Mesodermal cell (in vitro differentiated cells): Measurements from ENCODE around the gene SULT6B1.
"Not testable (repeated sequence)": the region's sequence is repeated elsewhere in the genome, so short reads cannot be mapped to it uniquely, and the experiment has no call there.

Experiments
- H3K27ac ChIP-seq: 2 replicates; pipeline ENCODE4 v1.7.0; 2013; ENCODE audit warnings: mild to moderate bottlenecking, low read depth, low read length, moderate library complexity; ENCODE audit not compliant: severe bottlenecking
- H3K36me3 ChIP-seq: 2 replicates; pipeline ENCODE4 v1.7.1; 2013; ENCODE audit warnings: mild to moderate bottlenecking, low read length, moderate library complexity; ENCODE audit not compliant: control insufficient read depth, insufficient read depth
- H3K4me1 ChIP-seq: one replicate; pipeline ENCODE4 v1.7.1; 2013; ENCODE audit warnings: mild to moderate bottlenecking, low read length; ENCODE audit not compliant: insufficient read depth, control insufficient read depth, poor library complexity, severe bottlenecking
- H3K4me3 ChIP-seq: 2 replicates; pipeline ENCODE4 v1.7.0; 2013; ENCODE audit warnings: low read length, control low read depth, mild to moderate bottlenecking; ENCODE audit not compliant: insufficient read depth, poor library complexity, severe bottlenecking; ENCODE audit errors: extremely low read depth
- H3K9me3 ChIP-seq: 2 replicates; pipeline ENCODE4 v1.7.1; 2013; ENCODE audit warnings: mild to moderate bottlenecking, low read length, moderate library complexity; ENCODE audit not compliant: control insufficient read depth
- WGBS, 2 experiments: methylation state at CpG; one replicate each; pipeline ENCODE4 v1.1.5; 2013; ENCODE audit warnings: missing lambda C conversion rate in 2 of 2; ENCODE audit not compliant: insufficient coverage in 2 of 2; 5-methylcytosine and 5-hydroxymethylcytosine counted together

The SULT6B1 gene

GRCh38 chr2:37215250-37215649, 26.8 kb upstream of the SULT6B1 start:
- no peaks in the 10 kb centered on the region for H3K4me1 ChIP-seq
- H3K4me3 ChIP-seq: no peak overlapping the region
- no CpG with 5 or more reads among the region's 1 CpG for WGBS, 2 experiments
- peaks cover 85% of the 10 kb centered on the region for H3K36me3 ChIP-seq
- no peak overlapping the region for H3K27ac ChIP-seq
- no peaks in the 10 kb centered on the region for H3K9me3 ChIP-seq

GRCh38 chr2:37211939-37212338, 23.5 kb upstream of the SULT6B1 start:
- WGBS, 2 experiments: 88 to 100% methylated on average over 1 of the region's 3 CpGs
- Histone ChIP-seq H3K36me3 (peaks cover 89% of the 10 kb centered on the region), H3K4me3 (no peak overlapping the region), H3K9me3 (peaks cover 4% of the 10 kb centered on the region), H3K4me1 (no peaks in the 10 kb centered on the region), H3K27ac (no peak overlapping the region)

- Histone ChIP-seq H3K4me1 (no peaks in the 10 kb centered on the region), H3K9me3 (peaks cover 4% of the 10 kb centered on the region), H3K27ac (no peak overlapping the region), H3K36me3 (peaks cover 89% of the 10 kb centered on the region), H3K4me3 (no peak overlapping the region)
Measured at GRCh38 chr2:37211212-37211611, 22.7 kb upstream of the SULT6B1 start.

- 83 to 100% methylated on average over 1 of the region's 2 CpGs for WGBS, 2 experiments
- H3K27ac ChIP-seq, H3K4me3 ChIP-seq, H3K4me1 ChIP-seq: not testable (repeated sequence)
- H3K9me3 ChIP-seq: peaks cover 13% of the 10 kb centered on the region
- H3K36me3 ChIP-seq: peaks cover 95% of the 10 kb centered on the region
Measured at GRCh38 chr2:37206760-37207159, 18.3 kb upstream of the SULT6B1 start.

DNA sequence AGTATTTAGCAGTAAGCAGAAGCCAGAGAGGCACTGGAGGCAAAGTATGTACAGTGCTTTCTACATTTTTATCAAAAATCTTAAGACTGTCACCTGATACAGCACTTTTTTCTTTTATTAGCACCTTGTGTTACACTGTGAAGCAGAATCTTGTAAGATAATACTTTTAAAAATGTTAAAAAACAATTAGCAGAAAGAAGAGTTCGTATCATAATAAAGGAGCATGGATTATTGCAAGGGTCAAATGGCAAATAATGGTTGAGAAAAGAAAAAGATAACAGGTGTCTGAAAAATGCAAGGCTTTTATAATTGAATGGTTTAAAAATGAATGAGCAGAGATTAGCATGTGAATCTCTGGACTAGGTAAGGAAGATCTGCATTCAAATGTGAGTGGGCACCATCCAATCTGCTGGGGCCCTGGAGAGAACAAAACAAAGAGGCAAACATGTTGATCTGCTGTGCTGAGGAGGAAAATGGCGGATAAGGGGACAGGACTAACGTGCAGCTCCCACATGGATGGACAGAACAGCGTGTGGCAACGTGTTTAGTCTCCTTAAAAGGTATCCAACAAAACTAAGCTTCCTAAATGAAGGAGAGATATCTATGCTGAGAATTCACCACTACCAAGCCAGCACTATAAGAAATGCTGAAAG, 17.3 kb upstream of the SULT6B1 start:
- Histone ChIP-seq H3K4me3 (no peak overlapping the region), H3K9me3 (peaks cover 13% of the 10 kb centered on the region), H3K36me3 (peaks cover 91% of the 10 kb centered on the region), H3K27ac (no peak overlapping the region), H3K4me1 (peaks cover 5% of the 10 kb centered on the region)
- 38 to 71% methylated on average over 5 of the region's 5 CpGs for WGBS, 2 experiments

GRCh38 chr2:37205071-37205661, 16.7 kb upstream of the SULT6B1 start:
- peaks cover 13% of the 10 kb centered on the region for H3K9me3 ChIP-seq
- H3K36me3 ChIP-seq: peaks cover 91% of the 10 kb centered on the region
- not testable (repeated sequence) for H3K27ac ChIP-seq, H3K4me1 ChIP-seq, H3K4me3 ChIP-seq
- WGBS, 2 experiments: 77 to 87% methylated on average over 3 to 4 of the region's 8 CpGs

DNA sequence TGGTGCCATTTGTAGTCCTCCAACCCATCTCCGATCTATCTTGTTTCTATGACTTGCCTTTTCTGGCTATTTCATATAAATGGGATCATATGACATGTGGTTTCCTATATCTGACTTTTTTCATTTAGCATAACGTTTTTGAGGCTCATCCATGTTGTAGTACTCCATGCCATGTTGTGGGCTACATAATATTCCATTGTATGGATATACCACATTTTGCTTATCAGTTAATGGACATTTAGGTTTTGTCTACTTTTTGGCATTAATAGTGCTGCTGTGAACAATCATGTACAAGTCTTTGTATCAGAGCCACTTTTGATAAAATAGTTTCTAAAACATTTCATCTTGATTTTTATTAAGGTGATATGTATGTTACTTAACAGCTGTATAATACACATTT, 15.2 kb upstream of the SULT6B1 start:
- peaks cover 5% of the 10 kb centered on the region for H3K4me1 ChIP-seq
- peaks cover 81% of the 10 kb centered on the region for H3K36me3 ChIP-seq
- WGBS, 2 experiments: no CpG with 5 or more reads among the region's 2 CpGs
- peaks cover 9% of the 10 kb centered on the region for H3K9me3 ChIP-seq
- H3K27ac ChIP-seq: no peak overlapping the region
- no peak overlapping the region for H3K4me3 ChIP-seq

DNA sequence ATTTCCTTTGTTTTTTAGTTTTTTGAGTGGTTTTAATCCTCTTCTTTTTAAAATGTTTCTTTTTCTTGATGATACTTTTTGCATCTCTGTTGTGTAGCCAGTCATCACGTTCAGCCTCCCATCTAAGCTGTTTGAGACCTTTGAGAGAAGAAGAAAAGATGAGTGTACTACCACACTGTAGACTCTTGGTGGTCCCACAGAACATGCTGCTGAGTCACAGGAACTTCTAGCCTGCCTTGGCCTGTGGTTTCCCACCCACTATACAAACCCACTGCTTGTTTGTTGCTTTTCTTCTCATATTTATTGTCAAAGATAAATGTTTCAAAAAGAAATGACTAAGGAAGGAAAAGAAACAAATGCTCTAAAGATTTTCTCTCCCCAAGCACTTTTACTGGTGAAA, 13.3 kb upstream of the SULT6B1 start:
- peaks cover 62% of the 10 kb centered on the region for H3K36me3 ChIP-seq

DNA sequence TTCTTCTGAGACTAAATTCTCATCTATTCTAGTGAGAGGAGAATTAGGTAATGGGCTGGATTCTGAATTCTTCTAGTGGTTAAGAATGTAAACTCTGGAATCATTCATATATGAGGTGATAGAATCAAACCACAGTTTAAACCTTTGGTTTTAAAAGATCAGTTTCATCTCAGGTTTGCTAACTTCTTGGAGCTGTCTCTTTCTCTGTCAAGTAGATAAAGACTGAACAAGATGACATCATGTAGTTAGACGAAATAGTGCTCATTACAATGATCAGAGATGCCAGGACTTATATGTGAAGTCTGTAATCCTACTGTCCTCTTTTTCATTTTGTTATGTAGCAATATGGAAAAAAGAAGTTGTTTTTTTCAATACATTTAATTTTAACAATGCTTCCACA, 12.7 kb upstream of the SULT6B1 start:
- H3K4me3 ChIP-seq: no peak overlapping the region
- no CpG with 5 or more reads among the region's 1 CpG for WGBS, 2 experiments
- H3K4me1 ChIP-seq: peaks cover 5% of the 10 kb centered on the region
- peaks cover 56% of the 10 kb centered on the region for H3K36me3 ChIP-seq
- peaks cover 9% of the 10 kb centered on the region for H3K9me3 ChIP-seq
- H3K27ac ChIP-seq: no peak overlapping the region

More for the DNA sequence above, 13.3 kb upstream of the SULT6B1 start:
- WGBS, 2 experiments: no CpG with 5 or more reads among the region's 1 CpG
- no peak overlapping the region for H3K27ac ChIP-seq
- peaks cover 9% of the 10 kb centered on the region for H3K9me3 ChIP-seq
- H3K4me1 ChIP-seq: peaks cover 5% of the 10 kb centered on the region
- H3K4me3 ChIP-seq: no peak overlapping the region

DNA sequence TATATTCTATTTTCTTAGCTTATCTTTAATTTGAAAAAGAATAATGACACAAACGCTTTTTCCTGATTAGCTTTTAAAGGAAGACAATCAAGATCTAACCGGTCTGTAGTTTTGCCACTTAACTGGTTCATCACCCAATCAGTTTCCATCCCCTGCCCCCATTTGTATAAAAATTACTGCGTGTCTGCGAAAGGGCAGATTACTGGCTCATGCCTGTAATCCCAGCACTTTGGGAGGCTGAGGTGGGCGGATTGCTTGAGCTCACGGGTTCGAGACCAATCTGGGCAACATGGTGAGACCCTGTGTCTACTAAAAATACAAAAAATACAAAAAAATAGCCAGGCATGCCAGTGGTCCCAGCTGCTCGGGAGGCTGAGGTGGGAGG, 10.2 kb upstream of the SULT6B1 start:
- H3K27ac ChIP-seq: no peak overlapping the region

More for the DNA sequence above, 10.2 kb upstream of the SULT6B1 start:
- Histone ChIP-seq H3K4me3 (no peak overlapping the region), H3K36me3 (peaks cover 32% of the 10 kb centered on the region), H3K9me3 (peaks cover 4% of the 10 kb centered on the region), H3K4me1 (no peaks in the 10 kb centered on the region)
- 79 to 90% methylated on average over 5 of the region's 8 CpGs for WGBS, 2 experiments
